IMR-90 (cell line): ENCODE data around the gene NOX3.

Experiments used
- CEBPB ChIP-seq: IDR thresholded peaks from 2 replicates; pipeline ENCODE4 v1.6.1; 2012; ENCODE audit warnings: low read depth, low read length, improper control_type of control experiment
- MAFK ChIP-seq: IDR thresholded peaks from 2 replicates; pipeline ENCODE4 v1.6.1; 2012; ENCODE audit warnings: low read depth, low read length, improper control_type of control experiment
- MXI1 ChIP-seq: IDR thresholded peaks from 2 replicates; pipeline ENCODE4 v1.6.1; 2012; ENCODE audit warnings: low read depth, mild to moderate bottlenecking, low read length, moderate library complexity, borderline replicate concordance
- POLR2A ChIP-seq: IDR thresholded peaks from 2 replicates; pipeline ENCODE4 v1.6.1; 2012; ENCODE audit warnings: mild to moderate bottlenecking, low read depth, low read length
- RFX5 ChIP-seq: IDR thresholded peaks from 2 replicates; pipeline ENCODE4 v1.8.0; 2012; ENCODE audit warnings: low read depth, mild to moderate bottlenecking, low read length, moderate library complexity
- SMC3 ChIP-seq: fragments of 150-350 bp; IDR thresholded peaks from 2 replicates; pipeline ENCODE4 v1.6.1; 2016; ENCODE audit warnings: low read depth, mild to moderate bottlenecking, antibody characterized with exemption, low read length, moderate library complexity
- TF ChIP-seq, protein P1 (sequence below): conservative IDR thresholded peaks from 2 replicates; pipeline ENCODE4 v1.5.1; 2012; ENCODE audit warnings: mild to moderate bottlenecking, low read depth, low read length, improper control_type of control experiment
- TF ChIP-seq, protein P2 (sequence below): fragments of 150-350 bp; IDR thresholded peaks from 2 replicates; pipeline ENCODE4 v1.6.1; 2017; ENCODE audit warnings: mild to moderate bottlenecking, antibody characterized with exemption, low read length, low read depth
- TF ChIP-seq, protein P3 (sequence below): fragments of 150-350 bp; IDR thresholded peaks from 2 replicates; pipeline ENCODE4 v1.6.1; 2016; ENCODE audit warnings: low read depth, mild to moderate bottlenecking, low read length, moderate library complexity, borderline replicate concordance

DNA sequence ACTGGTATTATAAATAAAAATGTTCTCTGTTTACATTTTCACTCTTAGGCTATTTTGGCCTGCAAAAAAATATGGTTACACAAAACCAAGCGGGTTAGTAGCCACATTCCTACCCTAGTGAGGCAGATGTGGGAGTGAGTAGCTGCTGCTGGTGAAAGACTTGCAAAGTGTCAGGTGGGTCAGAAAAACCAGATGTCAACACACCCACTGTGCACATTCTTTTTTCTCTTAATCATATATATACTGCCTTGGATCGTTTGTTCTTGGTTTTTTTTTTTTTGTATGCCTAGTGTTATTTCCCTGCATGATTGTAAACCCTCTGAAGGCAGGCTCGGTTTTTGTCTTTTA is 73.3 kb downstream of the NOX3 start:
- TF ChIP-seq, protein P1, sequence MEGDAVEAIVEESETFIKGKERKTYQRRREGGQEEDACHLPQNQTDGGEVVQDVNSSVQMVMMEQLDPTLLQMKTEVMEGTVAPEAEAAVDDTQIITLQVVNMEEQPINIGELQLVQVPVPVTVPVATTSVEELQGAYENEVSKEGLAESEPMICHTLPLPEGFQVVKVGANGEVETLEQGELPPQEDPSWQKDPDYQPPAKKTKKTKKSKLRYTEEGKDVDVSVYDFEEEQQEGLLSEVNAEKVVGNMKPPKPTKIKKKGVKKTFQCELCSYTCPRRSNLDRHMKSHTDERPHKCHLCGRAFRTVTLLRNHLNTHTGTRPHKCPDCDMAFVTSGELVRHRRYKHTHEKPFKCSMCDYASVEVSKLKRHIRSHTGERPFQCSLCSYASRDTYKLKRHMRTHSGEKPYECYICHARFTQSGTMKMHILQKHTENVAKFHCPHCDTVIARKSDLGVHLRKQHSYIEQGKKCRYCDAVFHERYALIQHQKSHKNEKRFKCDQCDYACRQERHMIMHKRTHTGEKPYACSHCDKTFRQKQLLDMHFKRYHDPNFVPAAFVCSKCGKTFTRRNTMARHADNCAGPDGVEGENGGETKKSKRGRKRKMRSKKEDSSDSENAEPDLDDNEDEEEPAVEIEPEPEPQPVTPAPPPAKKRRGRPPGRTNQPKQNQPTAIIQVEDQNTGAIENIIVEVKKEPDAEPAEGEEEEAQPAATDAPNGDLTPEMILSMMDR, result no peak
- TF ChIP-seq, protein P2, sequence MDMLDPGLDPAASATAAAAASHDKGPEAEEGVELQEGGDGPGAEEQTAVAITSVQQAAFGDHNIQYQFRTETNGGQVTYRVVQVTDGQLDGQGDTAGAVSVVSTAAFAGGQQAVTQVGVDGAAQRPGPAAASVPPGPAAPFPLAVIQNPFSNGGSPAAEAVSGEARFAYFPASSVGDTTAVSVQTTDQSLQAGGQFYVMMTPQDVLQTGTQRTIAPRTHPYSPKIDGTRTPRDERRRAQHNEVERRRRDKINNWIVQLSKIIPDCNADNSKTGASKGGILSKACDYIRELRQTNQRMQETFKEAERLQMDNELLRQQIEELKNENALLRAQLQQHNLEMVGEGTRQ, result peak; percentile 32
- TF ChIP-seq POLR2A (no peak), RFX5 (no peak), CEBPB (peak; percentile 64; the same call in 1 of the 2 replicates), MXI1 (no peak), MAFK (no peak), SMC3 (no peak)
- TF ChIP-seq, protein P3, sequence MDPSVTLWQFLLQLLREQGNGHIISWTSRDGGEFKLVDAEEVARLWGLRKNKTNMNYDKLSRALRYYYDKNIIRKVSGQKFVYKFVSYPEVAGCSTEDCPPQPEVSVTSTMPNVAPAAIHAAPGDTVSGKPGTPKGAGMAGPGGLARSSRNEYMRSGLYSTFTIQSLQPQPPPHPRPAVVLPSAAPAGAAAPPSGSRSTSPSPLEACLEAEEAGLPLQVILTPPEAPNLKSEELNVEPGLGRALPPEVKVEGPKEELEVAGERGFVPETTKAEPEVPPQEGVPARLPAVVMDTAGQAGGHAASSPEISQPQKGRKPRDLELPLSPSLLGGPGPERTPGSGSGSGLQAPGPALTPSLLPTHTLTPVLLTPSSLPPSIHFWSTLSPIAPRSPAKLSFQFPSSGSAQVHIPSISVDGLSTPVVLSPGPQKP, result no peak
